Measurements from ENCODE around the gene NUP155.
"Not testable (repeated sequence)": the region's sequence is repeated elsewhere in the genome, so short reads cannot be mapped to it uniquely, and the experiment has no call there.

The NUP155 gene

GRCh38 chr5:37379100-37379628 is 8.3 kb upstream of the NUP155 start, which contains the start of gene WDR70:
Gene WDR70, plus strand, starts transcription at chr5:37379318. Its CDS starts 50 bp downstream, at chr5:37379368.
- peak; percentile 45 for DNase-seq (ENCODE audit: insufficient read length, low spot score)
- TF ChIP-seq CTCF (IDR thresholded peaks at IDR 0.05; ENCODE audit: insufficient read depth, missing control alignments) = peak; percentile 81
- FAIRE-seq = not testable (repeated sequence)

GRCh38 chr5:37378066-37378465 is 7.2 kb upstream of the NUP155 start:
- not testable (repeated sequence) for FAIRE-seq; DNase-seq (ENCODE audit: insufficient read length, low spot score)

GRCh38 chr5:37375091-37375490 is 4.2 kb upstream of the NUP155 start:
- DNase-seq (ENCODE audit: insufficient read length, low spot score) = no peak
- TF ChIP-seq CTCF (IDR thresholded peaks at IDR 0.05; ENCODE audit: insufficient read depth, missing control alignments) = no peak
- FAIRE-seq = no peak

- FAIRE-seq = no peak
- TF ChIP-seq CTCF (IDR thresholded peaks at IDR 0.05; ENCODE audit: insufficient read depth, missing control alignments) = no peak
- DNase-seq (ENCODE audit: insufficient read length, low spot score) = no peak
Measured at GRCh38 chr5:37370550-37370863, 399 bp downstream of the NUP155 start.

GRCh38 chr5:37355161-37355560 is 15.7 kb downstream of the NUP155 start:
- no peak for TF ChIP-seq CTCF (IDR thresholded peaks at IDR 0.05; ENCODE audit: insufficient read depth, missing control alignments)
- DNase-seq (ENCODE audit: insufficient read length, low spot score) (no peak), FAIRE-seq (no peak)

- FAIRE-seq = not testable (repeated sequence)
Measured at GRCh38 chr5:37342741-37343140, 28.2 kb downstream of the NUP155 start.

GRCh38 chr5:37334754-37335153 is 36.2 kb downstream of the NUP155 start:
- FAIRE-seq = not testable (repeated sequence)

More at GRCh38 chr5:37342741-37343140, 28.2 kb downstream of the NUP155 start:
- DNase-seq (ENCODE audit: insufficient read length, low spot score) = not testable (repeated sequence)

GRCh38 chr5:37326536-37326935 is 44.4 kb downstream of the NUP155 start:
- no peak for TF ChIP-seq CTCF (IDR thresholded peaks at IDR 0.05; ENCODE audit: insufficient read depth, missing control alignments)
- FAIRE-seq (no peak), DNase-seq (ENCODE audit: insufficient read length, low spot score) (no peak)

More at GRCh38 chr5:37334754-37335153, 36.2 kb downstream of the NUP155 start:
- DNase-seq (ENCODE audit: insufficient read length, low spot score) = not testable (repeated sequence)

- FAIRE-seq (no peak), DNase-seq (ENCODE audit: insufficient read length, low spot score) (no peak)
- no peak for TF ChIP-seq CTCF (IDR thresholded peaks at IDR 0.05; ENCODE audit: insufficient read depth, missing control alignments)
Measured at GRCh38 chr5:37323607-37324006, 47.3 kb downstream of the NUP155 start.
